G401 (cell line): Measurements from ENCODE around the gene GCA. TPM values are rescaled to one million over a fixed set of nuclear protein-coding genes. Genes with fewer than 3 reads are reported as not detected.

Experiments used
- DNase-seq: peaks from one replicate; pipeline ENCODE4 v3.0.0-alpha.2; 2015; ENCODE audit warnings: low spot score
- in situ Hi-C: cut with HindIII; loops from 2 replicates; pipeline ENCODE4 v1.10.0; 2016; ENCODE audit warnings: low sequenced_read_pairs, mixed read lengths
- total RNA-seq: library from RNA; depleted of rRNA; stranded (reverse); fragments of >200 nt; shearing (Covaris generic); gene quantifications from 2 replicates; pipeline ENCODE4 v1.2.3, GENCODE V29; 2014; rRNA removed

Gene GCA
- total RNA-seq, result 0.54 TPM in 1 of 2 replicates, not detected in the other

- DNase-seq, result peak; percentile 98
- in situ Hi-C loops, result no loop called here
Measured at GRCh38 chr2:162343824-162344616, at the start of gene GCA. TSS of gene GCA (plus strand) at chr2:162344132. CDS start at chr2:162344249, 117 bp downstream.

GRCh38 chr2:162295009-162295408 lies 48.9 kb upstream of the GCA start:
- in situ Hi-C loops, result no loop called here
- no peak for DNase-seq

GRCh38 chr2:162297925-162298552 lies 45.9 kb upstream of the GCA start:
- in situ Hi-C loops, result no loop called here
- peak; percentile 81 for DNase-seq

- DNase-seq, result no peak
- in situ Hi-C loops, result no loop called here
Measured at GRCh38 chr2:162298669-162299335, 45.1 kb upstream of the GCA start.

GRCh38 chr2:162300266-162300665 lies 43.7 kb upstream of the GCA start:
- in situ Hi-C loops, result no loop called here
- no peak for DNase-seq

- DNase-seq, result peak; percentile 73
- in situ Hi-C loops, result no loop called here
Measured at GRCh38 chr2:162301151-162301804, 42.7 kb upstream of the GCA start.

- in situ Hi-C loops, result no loop called here
- DNase-seq, result no peak
Measured at GRCh38 chr2:162301877-162302276, 42.1 kb upstream of the GCA start.

- in situ Hi-C loops, result no loop called here
- no peak for DNase-seq
Measured at GRCh38 chr2:162305901-162306300, 38.0 kb upstream of the GCA start.

- DNase-seq, result no peak
- in situ Hi-C loops, result no loop called here
Measured at GRCh38 chr2:162308747-162309503, 35.0 kb upstream of the GCA start.

- no peak for DNase-seq
- in situ Hi-C loops, result no loop called here
Measured at GRCh38 chr2:162312853-162313252, 31.1 kb upstream of the GCA start.

- in situ Hi-C loops, result no loop called here
- no peak for DNase-seq
Measured at GRCh38 chr2:162315938-162316337, 28.0 kb upstream of the GCA start.

GRCh38 chr2:162316590-162316989 lies 27.3 kb upstream of the GCA start:
- in situ Hi-C loops, result no loop called here
- DNase-seq, result no peak

GRCh38 chr2:162317058-162317742 lies 26.7 kb upstream of the GCA start:
- in situ Hi-C loops, result no loop called here
- no peak for DNase-seq

GRCh38 chr2:162317861-162318327 lies 26.0 kb upstream of the GCA start:
- no peak for DNase-seq
- in situ Hi-C loops, result no loop called here

GRCh38 chr2:162318328-162319180 lies 25.4 kb upstream of the GCA start, which contains the start of gene IFIH1:
TSS of gene IFIH1 (minus strand) at chr2:162318684. CDS start at chr2:162318307, 377 bp downstream.
- in situ Hi-C loops, result no loop called here
- peak; percentile 37 for DNase-seq

GRCh38 chr2:162320864-162321517 lies 22.9 kb upstream of the GCA start:
- no peak for DNase-seq
- in situ Hi-C loops, result no loop called here

- no peak for DNase-seq
- in situ Hi-C loops, result no loop called here
Measured at GRCh38 chr2:162324953-162325352, 19.0 kb upstream of the GCA start.
